Iris pigment epithelial cell (primary cell): ENCODE measurements around the gene MLKL.

ENCODE experiments used
- DNase-seq: peaks from one replicate; pipeline ENCODE4 v3.0.0-alpha.2; 2011; ENCODE audit warnings: low read depth

The MLKL gene

GRCh38 chr16:74650966-74651567 is 49.6 kb downstream of the MLKL start:
- DNase-seq: no peak

GRCh38 chr16:74649839-74650504 is 50.7 kb downstream of the MLKL start:
- DNase-seq: no peak

- no peak for DNase-seq
Observed at GRCh38 chr16:74641969-74642368, 58.7 kb downstream of the MLKL start.

- no peak for DNase-seq
Observed at GRCh38 chr16:74637742-74638453, 62.8 kb downstream of the MLKL start.

- DNase-seq: no peak
Observed at GRCh38 chr16:74635303-74635702, 65.4 kb downstream of the MLKL start.

GRCh38 chr16:74633686-74634085 is 67.0 kb downstream of the MLKL start:
- DNase-seq: no peak

GRCh38 chr16:74627506-74628220 is 73.0 kb downstream of the MLKL start:
- no peak for DNase-seq

- DNase-seq: no peak
Observed at GRCh38 chr16:74626741-74627416, 73.8 kb downstream of the MLKL start.

GRCh38 chr16:74625500-74626350 is 74.9 kb downstream of the MLKL start:
- DNase-seq: no peak

- no peak for DNase-seq
Observed at GRCh38 chr16:74623839-74624235, 76.8 kb downstream of the MLKL start.

GRCh38 chr16:74623214-74623838 is 77.3 kb downstream of the MLKL start:
- peak; percentile 60 for DNase-seq

- no peak for DNase-seq
Observed at GRCh38 chr16:74622005-74622404, 78.7 kb downstream of the MLKL start.
